Measurements from ENCODE around the gene PPP1CC. TPM values are rescaled to one million over a fixed set of nuclear protein-coding genes. Genes with fewer than 3 reads are reported as not detected.
"Not testable (repeated sequence)": the region's sequence is repeated elsewhere in the genome, so short reads cannot be mapped to it uniquely, and the experiment has no call there.

Gene PPP1CC
- total and polyA plus RNA-seq, 2 donors: 110 to 203 TPM

DNA sequence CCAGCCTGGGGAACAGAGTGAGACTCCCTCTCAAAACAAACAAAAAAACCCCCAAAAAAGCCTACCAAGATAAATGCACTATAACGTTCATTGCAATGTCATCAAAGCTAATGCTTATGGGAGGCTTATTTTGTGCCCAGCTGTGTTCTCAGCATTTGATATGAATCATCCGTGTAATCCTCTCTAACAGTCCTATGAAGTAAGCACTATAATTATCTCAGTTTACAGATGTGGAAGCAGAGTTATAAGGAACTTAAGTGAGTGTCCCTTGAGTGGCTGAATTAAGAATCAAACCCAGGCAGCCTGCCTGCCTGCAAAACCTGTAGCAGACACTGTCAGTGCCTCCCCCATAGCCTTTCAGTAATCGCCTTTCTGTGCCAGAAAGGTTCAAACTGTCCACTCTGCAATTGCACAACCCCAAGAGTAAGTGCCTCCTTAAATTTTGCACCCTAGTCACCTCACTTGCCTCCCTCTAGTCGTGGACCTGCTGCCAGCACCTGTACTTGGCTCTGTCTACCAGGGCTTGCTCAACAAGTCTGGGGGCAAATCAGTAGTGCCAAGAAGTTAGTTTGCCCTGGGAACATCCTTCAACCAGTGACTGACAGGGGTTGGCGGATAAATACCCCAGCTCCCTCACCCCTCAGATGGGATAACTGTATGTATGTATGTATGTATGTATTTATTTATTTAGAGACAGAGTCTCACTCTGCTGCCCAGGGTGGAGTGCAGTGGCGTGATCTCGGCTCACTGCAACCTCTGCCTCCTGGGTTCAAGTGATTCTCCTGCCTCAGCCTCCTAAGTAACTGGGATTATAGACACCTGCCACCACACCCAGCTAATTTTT lies 23.8 kb upstream of the PPP1CC start:
- Histone ChIP-seq H3K27ac (ENCODE audit: low read depth) (no peak overlapping the region), H3K4me1 (ENCODE audit: insufficient read depth) (no peaks in the 10 kb centered on the region), H3K4me3 (ENCODE audit: low read depth, low read length) (no peak overlapping the region), H3K36me3 (ENCODE audit: insufficient read depth) (no peaks in the 10 kb centered on the region)
- no peak for DNase-seq (ENCODE audit: extremely low spot score)
- WGBS: 52% methylated on average over 7 of the region's 7 CpGs

DNA sequence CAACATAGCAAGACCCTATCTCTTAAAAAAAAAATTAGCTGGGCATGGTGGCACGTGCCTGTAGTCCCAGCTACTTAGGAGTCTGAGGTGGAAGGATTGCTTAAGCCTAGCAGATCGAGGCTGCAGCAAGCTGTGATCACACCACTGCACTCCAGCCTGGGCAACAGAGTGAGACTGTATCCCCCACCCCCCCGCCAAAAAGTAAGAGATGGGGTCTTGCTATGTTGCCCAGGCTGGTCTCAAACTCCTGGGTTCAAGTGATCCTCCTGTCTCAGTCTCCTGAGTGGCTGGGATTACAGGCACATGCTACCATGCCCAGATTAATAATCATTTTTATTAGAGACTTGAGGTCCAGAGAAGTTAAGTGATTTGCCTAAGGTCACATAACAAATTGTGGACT lies 22.9 kb upstream of the PPP1CC start:
- not testable (repeated sequence) for H3K4me1 ChIP-seq (ENCODE audit: insufficient read depth); H3K36me3 ChIP-seq (ENCODE audit: insufficient read depth); DNase-seq (ENCODE audit: extremely low spot score); H3K27ac ChIP-seq (ENCODE audit: low read depth); H3K4me3 ChIP-seq (ENCODE audit: low read depth, low read length)
- WGBS: 93% methylated on average over 3 of the region's 3 CpGs

DNA sequence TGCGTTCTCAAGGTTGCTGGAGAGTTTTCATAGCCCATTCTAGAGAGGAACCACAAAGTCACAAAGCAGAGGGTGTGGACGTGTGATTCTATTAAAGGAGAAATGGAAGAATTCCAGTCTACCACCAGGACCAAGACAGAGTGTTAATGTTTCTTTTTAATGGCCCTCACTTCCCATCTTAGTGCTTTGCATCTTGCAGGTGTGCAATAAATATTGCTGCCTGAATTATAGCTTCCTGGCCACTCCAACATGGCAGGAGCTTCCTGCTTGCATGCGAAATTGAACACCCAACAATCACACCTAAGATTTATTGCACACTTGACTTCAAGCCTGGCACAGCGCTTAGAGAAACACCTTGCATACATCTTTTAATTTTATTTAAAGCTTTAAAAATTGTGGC lies 22.4 kb upstream of the PPP1CC start:
- no peak for DNase-seq (ENCODE audit: extremely low spot score)
- H3K4me3 ChIP-seq (ENCODE audit: low read depth, low read length): no peak overlapping the region
- H3K27ac ChIP-seq (ENCODE audit: low read depth): no peak overlapping the region
- no peaks in the 10 kb centered on the region for H3K4me1 ChIP-seq (ENCODE audit: insufficient read depth)
- no peaks in the 10 kb centered on the region for H3K36me3 ChIP-seq (ENCODE audit: insufficient read depth)
- WGBS: 81% methylated on average over 4 of the region's 4 CpGs

DNA sequence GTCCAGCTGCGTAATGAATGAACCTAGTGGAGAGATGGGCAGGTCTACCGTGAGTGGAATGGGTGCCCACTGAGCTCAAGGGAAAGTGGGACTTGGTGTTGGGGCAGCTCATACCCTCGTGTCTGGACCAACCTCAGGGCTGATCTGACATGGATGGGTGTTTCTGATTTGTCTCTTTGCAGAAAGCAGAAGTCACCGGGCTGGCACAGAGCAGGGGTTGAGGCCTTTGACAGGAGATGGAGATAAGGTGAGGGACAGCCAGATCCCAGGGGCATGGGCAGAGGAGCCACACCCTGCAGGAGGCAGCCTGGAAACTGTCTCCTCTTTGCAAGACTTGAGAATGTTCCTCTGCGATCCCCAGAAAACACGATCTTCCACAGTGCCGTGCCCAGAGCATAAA lies 20.9 kb upstream of the PPP1CC start:
- 77% methylated on average over 7 of the region's 7 CpGs for WGBS
- Histone ChIP-seq H3K36me3 (ENCODE audit: insufficient read depth) (no peaks in the 10 kb centered on the region), H3K4me1 (ENCODE audit: insufficient read depth) (no peaks in the 10 kb centered on the region), H3K4me3 (ENCODE audit: low read depth, low read length) (no peak overlapping the region), H3K27ac (ENCODE audit: low read depth) (no peak overlapping the region)
- DNase-seq (ENCODE audit: extremely low spot score): no peak

DNA sequence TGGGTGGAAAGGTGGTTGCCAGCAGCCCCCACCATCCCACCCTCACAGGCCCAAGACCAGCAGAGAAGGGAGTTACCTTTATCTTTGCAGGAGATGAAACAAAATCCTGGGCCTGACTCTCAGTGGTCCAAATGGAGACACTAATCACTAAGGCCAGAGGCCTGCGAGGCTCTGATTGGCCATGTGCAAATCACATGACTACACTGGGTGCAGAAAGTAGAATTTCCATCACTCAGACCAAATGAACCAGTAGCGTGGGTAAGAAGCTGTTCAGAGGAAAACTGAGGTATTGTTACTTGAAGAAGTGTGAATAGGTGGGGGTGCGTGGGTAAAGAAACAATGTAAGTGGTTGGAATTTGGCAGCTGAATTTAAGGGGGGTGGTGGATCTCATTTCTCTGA lies 20.2 kb upstream of the PPP1CC start:
- 90% methylated on average over 3 of the region's 3 CpGs for WGBS

DNA sequence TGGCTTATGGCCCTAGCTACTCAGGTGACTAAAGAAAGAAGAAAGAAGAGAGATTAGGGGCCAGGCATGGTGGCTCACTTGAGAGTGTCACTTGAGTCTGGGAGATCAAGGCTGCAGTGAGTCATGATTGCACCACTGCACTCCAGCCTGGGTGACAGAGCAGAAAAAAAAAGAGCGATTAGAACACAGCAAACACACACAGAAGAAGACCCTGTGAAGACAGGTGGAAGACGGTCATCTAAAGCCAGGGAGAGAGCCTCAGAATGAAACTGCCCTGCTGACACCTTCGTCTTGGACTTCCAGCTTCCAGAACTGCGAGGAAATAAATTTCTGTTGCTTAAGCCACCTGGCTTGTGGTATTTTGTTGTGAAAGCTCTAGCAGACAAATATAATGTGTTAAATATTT lies 17.5 kb upstream of the PPP1CC start:
- Histone ChIP-seq H3K4me3 (ENCODE audit: low read depth, low read length) (no peak overlapping the region), H3K27ac (ENCODE audit: low read depth) (no peak overlapping the region), H3K36me3 (ENCODE audit: insufficient read depth) (no peaks in the 10 kb centered on the region), H3K4me1 (ENCODE audit: insufficient read depth) (no peaks in the 10 kb centered on the region)
- 94% methylated on average over 4 of the region's 4 CpGs for WGBS
- DNase-seq (ENCODE audit: extremely low spot score): no peak

More for the DNA sequence above, 20.2 kb upstream of the PPP1CC start:
- H3K4me1 ChIP-seq (ENCODE audit: insufficient read depth): no peaks in the 10 kb centered on the region
- H3K36me3 ChIP-seq (ENCODE audit: insufficient read depth): no peaks in the 10 kb centered on the region
- DNase-seq (ENCODE audit: extremely low spot score): no peak
- no peak overlapping the region for H3K27ac ChIP-seq (ENCODE audit: low read depth)
- no peak overlapping the region for H3K4me3 ChIP-seq (ENCODE audit: low read depth, low read length)

DNA sequence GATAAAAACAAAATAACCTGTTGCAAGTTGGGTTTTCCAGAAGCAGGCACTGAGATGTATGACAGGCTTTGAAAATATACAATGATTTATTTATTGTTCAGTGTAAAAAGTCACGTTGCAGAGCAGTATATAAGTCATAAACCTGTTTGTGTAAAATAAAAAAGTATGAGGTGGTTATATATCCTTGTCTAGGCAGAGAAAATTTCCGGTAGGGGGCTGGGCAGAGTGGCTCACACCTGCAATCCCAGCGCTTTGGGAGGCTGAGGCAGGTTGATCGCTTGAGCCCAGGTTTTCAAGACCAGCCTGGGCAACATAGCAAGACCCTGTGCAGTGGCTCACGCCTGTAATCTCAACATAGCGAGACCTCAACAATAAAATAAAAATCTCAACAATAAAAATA lies 16.2 kb upstream of the PPP1CC start:
- 84% methylated on average over 6 of the region's 6 CpGs for WGBS
- no peak overlapping the region for H3K27ac ChIP-seq (ENCODE audit: low read depth)
- no peak overlapping the region for H3K4me3 ChIP-seq (ENCODE audit: low read depth, low read length)
- no peaks in the 10 kb centered on the region for H3K4me1 ChIP-seq (ENCODE audit: insufficient read depth)
- H3K36me3 ChIP-seq (ENCODE audit: insufficient read depth): no peaks in the 10 kb centered on the region
- DNase-seq (ENCODE audit: extremely low spot score): no peak

DNA sequence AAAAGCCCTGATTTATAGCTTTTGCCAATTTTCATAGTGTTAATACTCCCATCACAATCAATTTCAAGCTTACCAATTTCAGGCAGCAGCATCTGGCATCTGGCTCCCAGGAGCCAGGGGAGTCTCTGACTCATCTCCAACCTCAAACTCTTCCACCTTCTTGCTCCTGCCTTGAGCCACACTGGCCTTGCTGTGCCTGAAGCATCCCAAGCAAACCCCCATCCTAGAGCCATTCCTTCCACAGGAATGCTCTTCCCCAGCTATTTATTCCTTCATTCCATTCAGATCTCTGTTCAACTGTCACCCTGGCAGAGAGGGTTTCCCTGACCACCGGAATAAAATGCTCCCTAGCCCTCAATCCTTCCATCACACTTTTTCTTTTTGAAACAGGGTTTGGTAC lies 13.9 kb upstream of the PPP1CC start:
- H3K27ac ChIP-seq (ENCODE audit: low read depth): no peak overlapping the region
- 81% methylated on average over 1 of the region's 1 CpG for WGBS
- H3K4me3 ChIP-seq (ENCODE audit: low read depth, low read length): no peak overlapping the region
- no peak for DNase-seq (ENCODE audit: extremely low spot score)
- no peaks in the 10 kb centered on the region for H3K4me1 ChIP-seq (ENCODE audit: insufficient read depth)
- H3K36me3 ChIP-seq (ENCODE audit: insufficient read depth): no peaks in the 10 kb centered on the region

DNA sequence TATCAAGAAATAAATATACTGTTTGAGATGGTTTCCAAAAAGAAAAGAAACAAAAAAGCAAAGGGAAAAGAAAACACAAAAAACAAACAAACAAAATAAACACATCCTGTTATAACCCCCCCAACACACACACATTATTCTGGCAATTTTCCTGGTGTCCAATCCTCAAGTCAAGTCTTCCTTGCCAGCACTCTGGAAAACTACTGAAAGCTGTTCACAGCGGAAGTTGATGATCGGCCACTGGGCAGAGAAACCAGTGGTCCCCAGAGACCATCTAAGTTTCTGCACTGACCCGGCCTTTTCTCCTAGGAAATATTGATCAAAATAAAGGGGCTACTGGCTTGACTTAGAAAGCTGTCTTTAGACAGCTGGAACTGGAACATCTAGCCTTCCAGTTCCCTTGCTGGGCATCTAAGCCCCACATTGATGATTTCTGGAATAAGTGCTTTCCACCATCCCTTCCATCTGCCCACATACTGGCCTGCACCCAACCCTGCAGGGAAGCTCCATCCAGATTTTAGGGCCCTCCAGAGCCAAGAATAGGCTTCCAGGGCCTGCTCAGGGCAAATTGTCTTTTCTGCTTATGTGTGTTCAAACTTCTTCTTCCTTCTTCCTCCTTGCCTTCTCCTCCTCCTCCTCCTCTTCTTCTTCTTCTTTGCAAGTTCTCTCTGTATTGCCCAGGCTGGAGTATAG lies 11.6 kb upstream of the PPP1CC start:
- Histone ChIP-seq H3K27ac (ENCODE audit: low read depth) (no peak overlapping the region), H3K4me3 (ENCODE audit: low read depth, low read length) (no peak overlapping the region), H3K4me1 (ENCODE audit: insufficient read depth) (no peaks in the 10 kb centered on the region), H3K36me3 (ENCODE audit: insufficient read depth) (no peaks in the 10 kb centered on the region)
- no peak for DNase-seq (ENCODE audit: extremely low spot score)
- 59% methylated on average over 3 of the region's 3 CpGs for WGBS

DNA sequence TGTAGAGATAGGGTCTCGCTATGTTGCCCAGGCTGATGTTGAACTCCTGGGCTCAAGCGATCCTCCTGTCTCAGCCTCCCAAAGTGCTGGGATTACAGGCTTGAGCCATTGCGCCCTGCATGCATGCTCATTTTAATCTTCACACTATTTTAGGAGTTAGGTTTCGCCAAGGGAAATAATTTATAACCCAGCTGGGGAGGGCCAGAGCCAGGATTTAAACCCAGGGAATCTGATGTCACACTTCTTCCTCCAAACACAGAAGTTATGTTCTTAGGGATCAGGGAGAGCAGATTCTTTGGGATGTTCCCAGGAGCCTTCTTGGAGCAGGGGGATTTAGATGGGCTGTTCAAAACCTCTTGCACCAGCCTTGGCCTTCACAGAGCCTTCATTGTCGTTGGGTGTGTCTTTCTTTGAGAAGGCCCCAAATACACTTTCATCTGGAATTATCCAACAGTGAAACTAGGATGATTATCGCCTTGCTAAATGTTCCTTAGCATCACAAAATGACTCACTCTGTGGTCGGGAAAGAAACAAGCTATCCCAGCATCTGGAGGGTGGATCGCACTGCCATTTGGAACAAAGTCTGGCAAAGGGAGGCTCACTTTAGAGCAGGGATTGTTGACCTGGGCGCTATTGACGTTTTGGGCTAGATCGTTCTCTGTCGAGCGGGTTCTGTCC lies 8.2 kb upstream of the PPP1CC start:
- DNase-seq (ENCODE audit: extremely low spot score): no peak
- H3K4me1 ChIP-seq (ENCODE audit: insufficient read depth): no peaks in the 10 kb centered on the region
- 76% methylated on average over 13 of the region's 13 CpGs for WGBS
- no peaks in the 10 kb centered on the region for H3K36me3 ChIP-seq (ENCODE audit: insufficient read depth)
- H3K27ac ChIP-seq (ENCODE audit: low read depth): no peak overlapping the region
- no peak overlapping the region for H3K4me3 ChIP-seq (ENCODE audit: low read depth, low read length)

DNA sequence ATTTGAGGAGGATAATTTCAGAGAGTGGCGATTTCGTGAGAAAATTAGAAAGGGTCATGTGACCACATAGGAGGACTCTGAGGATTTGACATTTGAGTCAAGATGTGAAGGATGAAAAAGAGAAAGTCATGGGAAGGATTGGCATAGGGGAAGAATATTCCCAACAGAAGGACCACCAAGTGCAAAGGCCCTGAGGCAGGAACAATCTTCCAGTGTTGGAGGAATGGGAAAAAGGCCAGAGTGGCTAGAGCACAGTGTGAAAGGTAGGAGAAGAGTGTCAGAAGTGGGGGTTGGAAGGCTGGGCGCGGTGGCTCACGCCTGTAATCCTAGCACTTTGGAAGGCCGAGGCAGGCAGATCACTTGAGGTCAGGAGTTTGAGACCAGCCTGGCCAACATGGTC lies 3.9 kb upstream of the PPP1CC start:
- no peak overlapping the region for H3K4me3 ChIP-seq (ENCODE audit: low read depth, low read length)
- no peak for DNase-seq (ENCODE audit: extremely low spot score)
- no peaks in the 10 kb centered on the region for H3K4me1 ChIP-seq (ENCODE audit: insufficient read depth)
- H3K36me3 ChIP-seq (ENCODE audit: insufficient read depth): no peaks in the 10 kb centered on the region
- WGBS: 96% methylated on average over 6 of the region's 6 CpGs
- no peak overlapping the region for H3K27ac ChIP-seq (ENCODE audit: low read depth)

DNA sequence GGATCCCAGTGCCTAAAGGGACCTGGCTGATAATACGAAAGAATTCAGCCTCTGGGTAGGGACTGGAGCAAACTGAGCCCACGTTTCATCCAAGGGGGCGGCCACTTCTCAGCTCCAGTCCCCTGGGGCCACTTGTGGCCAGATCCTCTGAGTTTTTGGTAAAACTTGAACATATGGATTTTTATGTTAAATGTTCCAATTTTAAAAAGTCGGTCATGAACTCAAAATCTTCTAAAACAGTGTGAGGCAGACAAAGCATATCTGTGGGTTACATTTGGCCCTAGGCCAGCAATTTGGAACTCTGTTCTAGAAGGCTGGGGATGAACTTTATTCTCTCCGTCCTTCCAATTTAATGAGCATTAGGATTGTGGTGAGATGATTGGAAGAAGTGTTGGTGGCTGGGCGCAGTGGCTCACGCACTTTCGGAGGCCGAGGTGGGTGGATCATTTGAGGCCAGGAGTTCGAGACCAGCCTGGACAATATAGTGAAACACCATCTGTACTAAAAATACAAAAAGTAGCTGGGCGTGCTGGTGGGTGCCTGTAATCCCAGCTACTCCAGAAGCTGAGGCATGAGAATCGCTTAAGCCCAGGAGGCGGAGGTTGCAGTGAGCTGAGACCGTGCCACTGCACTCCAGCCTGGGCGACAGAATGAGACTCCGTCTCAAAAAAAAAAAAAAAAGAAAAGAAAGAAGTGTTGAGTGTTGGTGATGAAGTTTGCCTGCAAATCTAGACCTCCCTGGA lies 3.0 kb upstream of the PPP1CC start:
- H3K27ac ChIP-seq (ENCODE audit: low read depth): no peak overlapping the region
- DNase-seq (ENCODE audit: extremely low spot score): no peak

DNA sequence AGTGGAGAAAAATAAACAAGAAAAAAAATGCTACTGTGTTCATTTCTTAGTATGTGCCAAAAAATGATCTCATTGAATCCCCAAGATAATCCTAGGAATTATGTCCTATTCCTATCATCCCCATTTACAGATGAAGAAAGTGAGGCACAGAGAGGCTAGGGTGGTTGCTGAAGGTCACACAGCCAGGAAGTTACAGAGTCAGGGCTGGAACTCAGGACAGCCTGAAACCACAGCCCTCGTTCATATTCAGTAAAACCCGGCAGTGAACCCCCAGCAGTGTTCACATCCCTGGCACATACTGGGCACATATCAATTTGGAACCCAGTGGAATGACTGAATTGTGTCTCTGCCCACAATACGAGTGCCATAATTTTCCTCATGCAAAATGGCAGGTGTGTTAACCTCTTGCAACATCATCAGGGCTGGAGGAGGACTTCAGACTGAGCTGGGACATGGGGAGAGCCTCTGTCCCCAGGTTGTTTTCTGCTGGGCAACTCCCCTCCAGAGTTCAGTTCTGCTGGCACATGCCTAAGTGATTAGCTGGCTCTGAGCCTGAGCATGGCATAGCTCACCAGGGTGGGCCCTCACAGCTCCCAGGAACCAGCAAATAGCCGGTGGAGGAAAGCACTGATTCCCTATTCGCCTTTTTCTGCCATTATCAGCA lies 2.0 kb upstream of the PPP1CC start:
- no peak for DNase-seq (ENCODE audit: extremely low spot score)
- H3K27ac ChIP-seq (ENCODE audit: low read depth): no peak overlapping the region
- no peaks in the 10 kb centered on the region for H3K4me1 ChIP-seq (ENCODE audit: insufficient read depth)
- 74% methylated on average over 5 of the region's 5 CpGs for WGBS
- no peak overlapping the region for H3K4me3 ChIP-seq (ENCODE audit: low read depth, low read length)
- no peaks in the 10 kb centered on the region for H3K36me3 ChIP-seq (ENCODE audit: insufficient read depth)

More for the DNA sequence above, 3.0 kb upstream of the PPP1CC start:
- Histone ChIP-seq H3K4me3 (ENCODE audit: low read depth, low read length) (no peak overlapping the region), H3K4me1 (ENCODE audit: insufficient read depth) (no peaks in the 10 kb centered on the region), H3K36me3 (ENCODE audit: insufficient read depth) (no peaks in the 10 kb centered on the region)
- WGBS: 83% methylated on average over 16 of the region's 16 CpGs
